ENCODE data around the gene PRM1. TPM values are rescaled to one million over a fixed set of nuclear protein-coding genes. Genes with fewer than 3 reads are reported as not detected.
A peak's percentile ranks its signal among the peaks of the same experiment; 100 is the strongest.

The PRM1 gene
- total and polyA plus RNA-seq, 2 of the 13 experiments (the other 11 are each of a cell fraction or from before 2014, with no cell fraction given) = not detected

- no peak; the same call in 1 of the 2 replicates for TF ChIP-seq ZBTB14 (CRISPR knock-in tag; IDR thresholded peaks at IDR 0.05)
- TF ChIP-seq ZBTB21 (CRISPR knock-in tag; IDR thresholded peaks at IDR 0.05) = 0 out of 2 replicates have a peak, but pooled peaks have one; percentile 25
- TF ChIP-seq DZIP1 (CRISPR knock-in tag; IDR thresholded peaks at IDR 0.05) = peak; percentile 85; the same call in 1 of the 2 replicates
- TF ChIP-seq ZNF562 (CRISPR knock-in tag; IDR thresholded peaks at IDR 0.05; ENCODE audit: borderline replicate concordance) = no peak
- TF ChIP-seq ZNF142 (CRISPR knock-in tag; IDR thresholded peaks at IDR 0.05) = peak; percentile 78
- peak; percentile 58 for TF ChIP-seq ELF3 (CRISPR knock-in tag; IDR thresholded peaks at IDR 0.05)
- peak; percentile 40; the same call in 1 of the 2 replicates for TF ChIP-seq GATAD1 (CRISPR knock-in tag; IDR thresholded peaks at IDR 0.05)
- peak; percentile 54; the same call in 1 of the 2 replicates for TF ChIP-seq SNAPC4 (CRISPR knock-in tag; IDR thresholded peaks at IDR 0.05)
- TF ChIP-seq NKX3-1 (CRISPR knock-in tag; IDR thresholded peaks at IDR 0.05) = peak; percentile 92
- TF ChIP-seq ZNF3 (CRISPR knock-in tag; IDR thresholded peaks at IDR 0.05) = peak; percentile 58; the same call in 1 of the 2 replicates
- peak; percentile 87 for TF ChIP-seq XRCC5 (optimal IDR thresholded peaks at IDR 0.05; ENCODE audit: low read length)
- TF ChIP-seq GATA4 (IDR thresholded peaks at IDR 0.05; ENCODE audit: borderline replicate concordance, low read depth) = peak; percentile 84; the same call in 1 of the 2 replicates
- peak; percentile 74; the same call in 1 of the 2 replicates for TF ChIP-seq ZNF619 (CRISPR knock-in tag; IDR thresholded peaks at IDR 0.05)
These were observed 25.1 kb downstream of the PRM1 start, which contains the start of gene SOCS1 (continued) for GRCh38 chr16:11255737-11256660.
